Measurements from ENCODE around the gene MISP.

- TF ChIP-seq ZNF232 (CRISPR knock-in tag; IDR thresholded peaks at IDR 0.05) (no peak), ZNF121 (CRISPR knock-in tag; IDR thresholded peaks at IDR 0.05) (no peak)
These were observed 7.1 kb downstream of the MISP start for GRCh38 chr19:757811-758668.
